GM19099 (cell line): ENCODE results near the gene GSDME.

Source experiments
- POLR2A ChIP-seq: IDR thresholded peaks from 3 replicates; pipeline ENCODE4 v1.6.1; 2011; ENCODE audit warnings: low read depth; ENCODE audit not compliant: insufficient read length; ENCODE audit errors: extremely low read depth

GSDME gene

GRCh38 chr7:24709585-24710360 lies 47.5 kb downstream of the GSDME start:
- no peak for TF ChIP-seq POLR2A

GRCh38 chr7:24709051-24709450 lies 48.2 kb downstream of the GSDME start:
- no peak for TF ChIP-seq POLR2A

GRCh38 chr7:24707988-24708615 lies 49.2 kb downstream of the GSDME start:
- TF ChIP-seq POLR2A: no peak

GRCh38 chr7:24706211-24707170 lies 50.8 kb downstream of the GSDME start:
- no peak for TF ChIP-seq POLR2A

GRCh38 chr7:24705461-24705954 lies 51.8 kb downstream of the GSDME start:
- no peak for TF ChIP-seq POLR2A

GRCh38 chr7:24704311-24704710 lies 53.0 kb downstream of the GSDME start:
- no peak for TF ChIP-seq POLR2A

GRCh38 chr7:24703296-24703695 lies 54.0 kb downstream of the GSDME start:
- TF ChIP-seq POLR2A: no peak

- TF ChIP-seq POLR2A: no peak
These were observed 54.5 kb downstream of the GSDME start for GRCh38 chr7:24702755-24703154.

- no peak for TF ChIP-seq POLR2A
These were observed 55.7 kb downstream of the GSDME start for GRCh38 chr7:24701261-24702235.

GRCh38 chr7:24700521-24701260 lies 56.6 kb downstream of the GSDME start:
- TF ChIP-seq POLR2A: no peak

GRCh38 chr7:24698531-24699266 lies 58.6 kb downstream of the GSDME start:
- TF ChIP-seq POLR2A: no peak

- no peak for TF ChIP-seq POLR2A
These were observed 59.8 kb downstream of the GSDME start for GRCh38 chr7:24697416-24697815.

GRCh38 chr7:24692592-24692991 lies 64.7 kb downstream of the GSDME start:
- no peak for TF ChIP-seq POLR2A
